GM18867 (cell line): ENCODE data around the gene EXOG.

Source experiments
- ATAC-seq: cut with Tn5 transposase; IDR thresholded peaks from one replicate; pipeline ENCODE4 v1.9.1; 2021; ENCODE audit warnings: mild to moderate bottlenecking, moderate library complexity; ENCODE audit not compliant: unreplicated experiment

Gene EXOG

DNA sequence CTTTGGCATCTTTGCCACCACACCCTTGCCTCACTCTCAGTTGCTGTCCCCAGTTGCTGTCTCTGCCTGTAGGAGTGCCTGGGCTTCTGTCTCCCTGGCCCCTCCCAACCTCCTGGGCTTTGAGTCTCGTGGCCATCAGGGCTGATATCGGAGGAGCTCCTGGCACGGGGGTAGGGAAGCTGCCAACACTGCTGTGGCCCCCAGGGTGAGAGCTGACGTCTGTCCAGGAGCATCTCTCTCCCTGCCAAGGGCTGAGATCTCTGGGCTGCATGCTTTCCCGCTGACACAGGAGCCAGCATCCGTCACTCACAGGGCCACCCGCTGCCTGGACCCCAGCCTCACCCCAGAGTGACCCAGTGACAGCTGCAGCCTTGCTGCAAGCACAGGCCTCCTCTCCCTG, 47.4 kb downstream of the EXOG start:
- no peak for ATAC-seq

DNA sequence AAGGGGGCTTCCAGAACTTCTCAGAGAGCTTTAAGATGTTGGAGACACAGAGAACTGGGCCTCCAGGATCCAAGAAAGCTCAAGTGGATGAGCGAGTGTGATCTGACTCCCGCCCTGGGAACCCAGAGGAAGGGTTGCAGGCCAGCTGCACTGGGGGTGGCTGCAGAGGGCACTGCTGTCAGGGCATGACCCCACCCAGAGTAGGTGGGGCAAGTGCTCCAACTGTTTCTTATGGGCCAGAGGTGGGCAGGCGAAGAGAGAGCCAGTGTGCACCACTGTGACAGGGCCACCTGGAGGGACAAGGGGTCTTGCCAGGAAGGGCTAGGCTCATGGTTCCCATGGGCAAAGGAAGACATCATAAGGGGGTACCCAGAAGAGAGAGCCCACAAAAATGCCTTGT, 48.8 kb downstream of the EXOG start:
- no peak for ATAC-seq

DNA sequence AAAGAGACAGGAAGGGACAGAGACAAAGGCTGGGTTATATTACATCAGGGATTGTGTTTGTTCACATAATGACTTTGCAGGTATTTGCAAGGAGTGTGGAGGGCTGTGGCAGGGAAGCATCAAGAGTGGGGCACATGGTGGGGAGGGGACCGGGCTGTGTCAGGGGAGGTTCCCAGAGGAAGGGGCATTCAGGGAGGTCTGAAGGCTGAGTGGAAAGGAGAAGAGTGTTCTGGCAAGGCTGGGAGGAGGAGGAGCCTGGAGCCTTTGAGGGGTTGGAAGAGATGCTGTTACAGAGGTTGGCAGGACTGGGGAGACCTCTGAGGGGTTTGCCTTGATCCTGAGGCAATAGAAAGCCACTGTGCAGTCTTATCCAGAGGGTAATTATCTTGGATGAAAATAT, 49.4 kb downstream of the EXOG start:
- ATAC-seq = no peak

DNA sequence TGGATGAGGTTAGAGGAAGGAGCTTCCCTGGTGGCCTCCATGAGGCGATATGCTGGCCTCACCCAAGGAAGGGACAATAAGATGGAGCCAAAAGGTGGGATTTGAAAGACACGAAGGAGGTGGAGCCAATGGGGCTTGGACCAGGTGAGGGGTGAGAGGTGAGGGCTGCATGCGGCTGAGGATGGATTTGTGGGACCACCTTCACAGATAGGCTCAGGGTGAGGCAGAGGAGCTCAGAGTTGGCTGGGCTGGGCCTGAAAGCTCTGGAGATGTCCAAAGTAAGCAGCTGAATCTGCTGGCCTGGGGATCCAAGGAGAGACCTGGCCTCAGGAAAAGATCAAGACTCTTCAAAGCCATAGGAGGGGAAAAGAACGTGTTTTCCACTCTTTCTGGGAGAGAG, 49.8 kb downstream of the EXOG start:
- no peak for ATAC-seq

DNA sequence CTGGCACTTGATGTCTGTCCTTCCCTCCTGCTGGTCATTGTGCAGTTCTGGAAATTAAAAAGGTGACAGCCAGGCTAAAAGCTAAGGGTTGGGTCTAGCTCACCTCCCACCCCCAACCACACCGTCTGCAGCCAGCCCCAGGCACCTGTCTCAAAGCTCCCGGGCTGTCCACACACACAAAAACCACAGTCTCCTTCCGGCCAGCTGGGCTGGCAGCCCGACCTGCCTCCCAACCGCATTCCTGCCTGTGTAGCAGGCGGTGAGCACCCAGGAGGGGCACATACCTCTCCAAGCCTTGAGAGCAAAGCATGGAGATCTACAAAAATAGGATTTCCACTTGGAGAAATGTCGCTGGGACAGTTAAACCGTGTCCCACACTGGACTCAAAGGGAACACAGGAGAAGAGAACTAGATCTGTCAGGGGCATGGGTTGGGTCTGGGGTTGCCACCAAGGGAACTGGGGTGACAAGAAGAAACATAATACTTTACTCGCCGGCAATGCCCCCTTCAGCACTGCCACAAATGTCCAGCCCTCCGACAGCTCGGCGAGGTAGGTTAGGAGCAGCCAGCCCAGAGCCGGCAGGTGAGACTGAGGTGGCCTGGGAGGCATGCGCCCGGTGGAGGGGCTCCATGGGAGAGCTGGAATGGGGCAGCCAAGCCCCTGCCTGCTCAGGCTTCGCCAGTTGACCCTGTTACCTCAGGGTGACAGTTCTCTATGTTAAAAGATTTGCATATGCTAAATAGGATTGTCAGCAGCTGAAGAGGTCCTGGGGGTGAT, 52.2 kb downstream of the EXOG start:
- no peak for ATAC-seq

DNA sequence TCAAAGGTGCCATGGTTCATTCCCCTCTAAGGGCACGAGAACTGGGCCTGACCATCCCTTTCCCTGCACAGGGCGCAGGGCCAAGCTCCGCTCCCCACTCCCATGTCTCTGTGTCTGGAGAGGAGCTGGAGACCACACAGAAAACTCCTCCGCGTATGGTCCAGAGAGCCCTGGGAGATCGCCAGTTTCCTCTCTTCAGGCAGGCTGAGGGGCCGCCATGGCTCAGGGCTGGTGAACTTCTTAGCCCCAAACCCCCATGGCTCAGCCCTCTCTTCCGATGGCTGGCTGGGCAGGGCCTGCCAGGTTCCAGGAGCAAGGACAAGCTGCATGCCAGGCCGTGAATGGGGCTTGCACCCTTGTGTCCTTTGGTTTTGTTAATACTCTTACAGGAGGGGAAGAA, 52.9 kb downstream of the EXOG start:
- ATAC-seq = no peak

DNA sequence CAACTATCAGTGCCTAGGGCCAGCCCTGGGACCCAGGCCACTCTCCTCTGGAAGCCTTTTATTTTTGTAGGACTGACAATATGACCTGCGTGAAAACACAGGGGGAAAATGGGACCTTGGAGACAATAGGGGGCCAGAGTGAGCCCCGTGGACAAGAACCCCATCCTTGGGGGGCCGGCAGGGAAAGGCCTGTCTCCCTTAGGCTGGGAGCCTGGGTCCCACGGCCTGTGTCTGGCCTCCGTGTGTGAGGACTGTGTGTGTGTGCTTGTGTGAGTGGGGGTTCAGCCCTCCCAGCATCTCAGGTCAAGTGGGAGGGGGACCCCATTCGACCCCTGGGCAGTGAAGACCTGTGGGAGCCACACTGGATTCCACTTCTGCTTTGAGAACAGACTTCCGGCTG, 53.3 kb downstream of the EXOG start:
- ATAC-seq = no peak

DNA sequence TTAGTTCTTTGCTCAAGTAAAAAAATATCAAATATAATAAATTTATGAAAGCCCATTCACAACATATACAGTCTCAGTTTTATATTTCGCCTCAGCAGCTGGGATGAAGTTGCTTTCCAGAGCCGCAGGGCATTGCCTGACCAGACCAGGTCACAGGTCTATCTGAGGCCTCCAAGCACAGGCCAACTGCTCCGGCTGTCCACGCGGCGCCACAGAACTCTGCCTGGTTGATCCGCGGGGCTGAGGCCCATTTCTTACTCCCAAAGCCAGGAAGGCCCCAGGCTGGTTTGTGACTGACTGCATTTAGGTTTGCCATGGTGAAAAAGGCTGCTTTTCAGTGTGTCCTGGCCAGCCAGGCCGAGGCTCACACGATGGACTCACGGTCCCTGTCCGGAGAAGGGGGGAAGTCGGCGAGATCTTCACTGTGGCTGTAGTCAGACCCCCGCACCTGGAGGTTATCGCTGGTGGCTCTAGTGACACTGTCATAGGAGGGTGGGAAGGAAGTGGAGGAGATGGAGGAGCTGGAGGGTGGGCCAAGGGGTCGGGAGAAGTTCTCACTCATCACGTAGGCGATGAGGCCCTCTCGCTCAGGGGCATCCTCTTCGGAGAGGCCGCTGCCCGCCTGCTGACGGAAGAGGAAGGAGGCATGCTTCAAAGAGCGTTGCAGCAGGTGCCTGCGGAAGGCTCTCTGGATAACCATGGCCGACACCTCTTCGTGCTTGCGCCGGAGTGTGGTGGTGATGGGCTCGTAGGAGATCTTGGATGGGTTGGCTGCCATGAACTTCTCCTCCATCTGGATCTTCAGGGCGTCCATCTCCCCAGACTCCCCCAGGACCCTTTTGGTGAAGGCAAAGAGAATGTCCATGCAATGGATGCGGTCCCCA, 54.1 kb downstream of the EXOG start:
- ATAC-seq = no peak

DNA sequence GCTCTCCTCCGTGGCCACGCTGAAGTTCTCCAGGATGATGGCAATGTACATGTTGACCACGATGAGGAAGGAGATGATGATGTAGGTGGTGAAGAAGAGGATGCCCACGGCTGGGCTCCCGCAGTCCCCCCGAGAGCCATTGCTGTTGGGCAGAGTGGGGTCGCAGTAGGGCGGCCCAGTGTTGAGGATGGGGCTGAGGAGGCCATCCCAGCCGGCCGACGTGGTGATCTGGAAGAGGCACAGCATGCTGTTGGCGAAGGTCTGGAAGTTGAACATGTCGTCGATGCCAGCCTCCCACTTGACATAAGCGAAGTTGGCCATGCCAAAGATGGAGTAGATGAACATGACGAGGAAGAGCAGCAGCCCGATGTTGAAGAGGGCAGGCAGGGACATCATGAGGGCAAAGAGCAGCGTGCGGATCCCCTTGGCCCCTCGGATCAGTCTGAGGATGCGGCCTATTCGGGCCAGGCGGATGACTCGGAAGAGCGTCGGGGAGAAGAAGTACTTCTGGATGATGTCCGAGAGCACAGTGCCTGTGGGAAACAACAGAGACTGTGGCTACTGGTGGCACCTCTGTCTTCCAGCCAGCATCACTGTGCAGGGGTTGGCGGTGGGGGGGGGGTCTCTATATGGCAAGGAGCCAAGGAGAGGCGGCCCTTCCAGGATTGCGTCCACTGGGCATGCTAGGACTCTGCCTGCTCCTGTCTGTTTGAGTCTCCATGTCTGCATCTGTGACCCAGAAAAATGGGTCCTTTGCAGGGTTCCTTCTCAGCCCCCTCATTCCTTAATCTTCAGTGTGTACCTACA, 55.1 kb downstream of the EXOG start:
- no peak for ATAC-seq

DNA sequence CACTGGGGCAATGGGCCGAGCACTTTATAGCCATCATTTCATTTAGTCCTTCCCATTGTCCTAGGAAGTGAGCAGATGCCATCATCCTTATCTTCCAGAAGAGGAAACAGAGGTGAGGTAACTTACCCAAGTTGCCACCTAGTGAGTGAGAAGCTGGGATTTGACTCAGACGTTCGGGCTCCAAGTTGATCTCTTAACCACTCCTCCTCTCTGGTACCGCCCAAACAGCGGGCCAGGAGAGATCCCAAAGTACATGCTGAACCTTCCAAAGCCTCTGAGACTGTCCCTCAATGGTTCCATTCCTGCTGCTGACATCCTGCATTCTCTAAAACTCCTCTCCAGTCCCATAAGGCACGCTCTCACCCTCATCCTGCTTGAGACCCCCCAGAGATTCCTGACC, 56.2 kb downstream of the EXOG start:
- ATAC-seq = no peak

DNA sequence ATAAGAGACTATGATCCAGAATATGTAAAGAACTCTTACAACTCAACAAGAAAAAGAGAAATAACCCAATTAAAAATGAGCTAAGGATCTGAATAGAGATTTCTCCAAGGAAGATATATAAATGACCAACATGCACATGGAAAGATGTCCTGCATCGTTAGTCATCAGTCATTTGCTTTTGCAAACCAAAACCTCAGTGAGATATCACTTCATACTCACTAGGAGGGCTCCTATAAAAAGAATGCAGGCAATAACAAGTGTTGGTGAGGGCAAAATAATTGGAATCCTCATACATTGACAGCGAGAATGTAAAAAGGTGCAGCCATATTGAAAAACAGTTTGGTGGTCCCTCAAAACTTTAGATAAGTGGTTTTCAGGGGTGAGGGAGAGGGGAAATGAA, 56.9 kb downstream of the EXOG start:
- no peak for ATAC-seq

DNA sequence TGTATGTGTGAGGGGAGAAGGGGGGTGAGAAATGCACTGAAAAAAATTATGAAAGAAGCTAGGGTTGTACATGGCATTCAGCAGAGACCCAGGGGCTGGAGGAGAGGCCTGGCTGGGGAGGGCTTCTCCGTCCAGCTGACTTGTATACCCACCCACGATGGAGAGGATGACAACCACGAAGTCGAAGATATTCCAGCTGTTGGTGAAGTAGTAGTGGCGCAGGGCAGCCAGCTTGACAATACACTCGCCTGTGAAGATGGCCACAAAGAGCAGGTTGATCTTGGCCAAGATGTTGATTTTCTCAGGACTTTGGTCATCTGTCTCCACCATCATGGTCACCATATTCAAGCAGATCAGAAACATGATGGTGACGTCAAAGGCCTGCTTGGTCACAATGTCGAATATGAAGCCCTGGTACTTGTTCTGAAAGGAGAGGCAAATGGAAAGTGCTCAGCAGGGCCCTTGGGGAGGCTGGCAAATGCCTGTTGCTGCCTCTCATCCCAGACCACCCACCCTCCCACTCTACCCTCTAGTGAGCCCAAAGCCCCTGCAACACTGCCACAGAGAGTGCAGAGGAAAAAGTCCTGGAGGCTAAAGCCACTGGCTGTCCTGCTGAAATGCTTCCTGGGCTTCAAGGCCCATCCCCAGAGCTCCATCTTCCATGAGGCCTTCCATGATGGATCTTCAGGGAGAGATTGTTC, 58.1 kb downstream of the EXOG start:
- ATAC-seq = no peak

DNA sequence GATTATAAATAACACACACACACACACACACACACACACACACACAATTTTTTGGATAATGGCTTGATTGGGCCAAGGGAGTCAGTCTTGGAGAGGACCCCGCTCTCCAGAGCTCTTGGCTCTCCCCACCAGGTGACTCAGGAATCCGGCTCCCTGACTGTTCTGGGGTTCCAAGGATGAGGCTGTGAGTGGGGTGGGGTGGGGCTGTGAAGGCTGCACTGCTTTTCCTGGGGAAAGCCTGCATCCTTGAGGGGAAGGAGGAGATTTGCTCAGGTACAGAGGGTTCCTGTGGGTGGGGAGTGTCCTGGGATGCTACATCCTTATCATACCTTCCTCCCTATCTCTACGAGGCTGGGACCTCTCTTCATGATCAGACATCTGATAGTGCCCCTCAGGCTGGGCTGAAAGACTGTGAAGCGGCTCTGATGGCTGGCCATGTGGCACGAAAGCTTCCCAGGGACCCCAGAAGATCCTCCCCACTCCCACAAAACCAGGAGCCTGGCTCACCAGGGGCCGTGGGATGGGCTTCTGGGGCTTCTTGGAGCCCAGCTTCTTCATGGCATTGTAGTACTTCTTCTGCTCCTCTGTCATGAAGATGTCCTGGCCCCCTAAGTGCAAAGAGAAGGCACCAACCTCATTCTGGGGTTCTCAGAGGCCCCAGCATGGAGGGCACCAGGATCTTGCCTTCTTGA, 59.2 kb downstream of the EXOG start:
- ATAC-seq = no peak

DNA sequence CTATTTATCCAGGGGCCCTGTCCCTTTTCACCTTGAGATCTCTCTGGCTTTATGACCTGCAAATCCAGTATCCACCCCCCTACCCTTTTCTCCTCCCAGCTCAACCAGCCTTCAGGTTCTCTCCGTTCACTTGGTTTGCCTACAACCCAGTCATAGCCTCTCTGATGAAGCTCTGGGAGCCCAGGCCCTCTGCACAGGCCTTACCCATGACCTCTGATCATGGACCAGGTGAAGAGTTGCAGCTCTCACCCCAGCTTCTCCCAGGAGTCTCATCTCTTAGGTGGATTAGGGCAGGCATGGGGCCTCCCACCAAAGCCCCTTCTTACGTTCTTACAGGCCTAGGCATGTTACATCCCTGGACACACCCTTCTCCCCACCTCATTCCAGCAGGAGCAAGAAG, 59.8 kb downstream of the EXOG start:
- ATAC-seq = no peak

DNA sequence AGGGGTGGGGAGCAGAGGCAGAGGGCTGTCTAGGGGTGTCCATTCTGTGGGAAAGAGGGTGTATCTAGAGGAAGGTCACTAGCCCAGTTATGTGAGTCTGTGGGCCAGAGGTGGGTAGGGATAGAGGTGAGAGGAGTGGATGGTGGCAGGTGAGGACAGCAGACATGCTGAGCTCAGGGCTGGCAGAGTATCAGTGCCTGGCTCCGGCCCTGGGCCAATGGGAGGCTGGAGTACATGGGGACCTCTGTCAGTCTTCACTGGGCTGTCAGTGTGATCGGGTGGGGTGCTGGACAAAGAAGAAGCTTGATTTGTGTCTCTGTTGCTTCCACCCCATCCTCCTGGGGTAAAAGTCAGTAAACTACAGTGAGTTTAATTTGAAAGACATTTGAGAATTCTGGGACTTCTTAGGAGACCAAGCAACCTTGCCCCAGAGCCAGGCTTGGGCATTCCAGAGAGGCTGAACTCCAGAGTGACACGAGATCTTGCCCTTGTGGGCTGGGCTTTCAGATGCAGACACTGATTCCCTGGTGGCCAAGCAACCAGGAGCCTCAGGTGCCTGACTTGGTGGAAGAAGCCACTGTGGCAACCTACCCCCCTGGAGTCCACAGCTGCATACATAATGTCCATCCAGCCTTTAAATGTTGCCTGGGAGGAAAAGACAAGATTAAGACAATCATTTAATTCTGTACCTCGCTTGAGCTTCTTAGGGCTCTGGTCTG, 60.7 kb downstream of the EXOG start:
- ATAC-seq = no peak

DNA sequence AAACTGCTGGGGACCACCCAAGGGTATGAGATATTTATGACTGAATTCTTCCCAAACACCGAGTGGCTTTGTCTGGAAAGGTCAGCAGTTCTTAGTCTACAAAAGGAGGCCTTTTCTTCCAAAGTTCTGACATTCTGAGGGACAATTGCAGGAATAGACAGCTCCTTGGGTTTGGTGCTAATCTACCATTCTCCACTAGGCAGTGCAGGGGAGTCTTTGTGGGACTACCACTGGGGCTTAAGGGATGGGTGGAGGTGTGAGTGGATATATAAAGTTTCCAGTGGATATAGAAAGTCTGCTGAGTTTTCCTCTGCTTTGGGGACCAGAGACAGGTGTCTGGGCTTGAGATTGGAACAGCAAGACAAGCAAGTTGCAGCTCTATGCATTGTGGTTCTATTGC, 62.7 kb downstream of the EXOG start:
- ATAC-seq = no peak

DNA sequence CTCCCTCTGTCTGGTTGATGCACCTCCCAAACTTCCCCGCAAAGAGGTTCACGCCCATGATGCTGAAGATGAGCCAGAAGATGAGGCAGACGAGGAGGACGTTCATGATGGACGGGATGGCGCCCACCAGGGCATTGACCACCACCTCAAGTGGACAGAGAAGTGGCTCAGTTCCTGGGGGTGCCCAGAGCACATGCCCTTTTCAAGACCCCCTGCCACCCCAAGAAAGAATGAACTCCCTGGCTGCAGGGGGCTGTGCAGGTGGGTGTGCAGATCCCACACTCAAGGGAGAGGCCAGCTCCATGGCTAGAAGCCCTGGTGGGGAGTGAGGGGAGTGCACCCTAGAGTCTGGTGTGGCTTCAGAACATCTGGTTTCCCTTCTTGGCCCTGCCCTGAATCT, 64.1 kb downstream of the EXOG start:
- no peak for ATAC-seq

DNA sequence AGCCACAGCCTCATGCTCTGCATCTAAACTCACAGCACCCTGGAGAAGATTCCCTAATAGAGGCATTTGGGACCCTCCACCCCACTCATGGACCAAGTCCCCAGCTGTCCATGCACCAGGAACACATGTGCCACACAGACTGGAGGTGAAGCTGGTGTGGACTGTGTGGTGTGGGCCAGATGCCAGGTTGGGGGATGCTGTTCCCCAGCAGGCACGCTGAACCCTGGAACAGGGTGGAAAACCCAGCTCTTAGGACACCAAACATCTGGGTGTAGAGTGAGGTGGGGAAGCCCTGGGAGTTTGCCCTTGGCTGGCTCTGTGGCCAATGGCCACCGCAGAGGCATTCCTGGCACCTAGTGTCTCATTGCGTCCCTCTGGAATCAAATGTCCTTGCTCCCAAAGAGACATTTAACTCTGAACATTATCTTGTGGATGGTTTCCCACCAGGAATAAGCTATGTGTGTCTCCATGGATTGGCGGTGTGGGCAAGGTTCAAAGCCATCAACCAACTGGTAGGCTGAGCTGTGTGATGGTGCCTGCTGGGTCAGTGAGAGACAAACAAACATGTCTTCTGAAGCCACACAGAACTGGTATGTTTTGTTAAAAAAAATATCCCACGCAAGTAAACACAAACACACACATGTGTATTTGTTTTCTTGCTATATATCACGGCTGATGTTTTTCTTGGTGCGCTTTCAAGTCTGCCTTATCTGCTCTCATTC, 65.0 kb downstream of the EXOG start:
- no peak for ATAC-seq
